GM12864 (cell line): ENCODE measurements around the gene CRACDL.

ENCODE experiments used
- DNase-seq: peaks from one replicate; pipeline ENCODE4 v3.0.0-alpha.2; 2011; ENCODE audit warnings: low read depth
- H3K4me3 ChIP-seq: 2 replicates; pipeline ENCODE4 v1.5.1; 2011; ENCODE audit warnings: mild to moderate bottlenecking, low read depth, low read length, control low read depth
- TF ChIP-seq, protein P1 (sequence below): IDR thresholded peaks from 2 replicates; pipeline ENCODE4 v1.5.1; 2011; ENCODE audit warnings: low read depth, mild to moderate bottlenecking, moderate library complexity, low read length, control low read depth, inconsistent platforms; ENCODE audit errors: missing control alignments

Gene CRACDL

GRCh38 chr2:98921062-98921461 lies 15.0 kb downstream of the CRACDL start:
- no peak overlapping the region for H3K4me3 ChIP-seq
- TF ChIP-seq, protein P1, sequence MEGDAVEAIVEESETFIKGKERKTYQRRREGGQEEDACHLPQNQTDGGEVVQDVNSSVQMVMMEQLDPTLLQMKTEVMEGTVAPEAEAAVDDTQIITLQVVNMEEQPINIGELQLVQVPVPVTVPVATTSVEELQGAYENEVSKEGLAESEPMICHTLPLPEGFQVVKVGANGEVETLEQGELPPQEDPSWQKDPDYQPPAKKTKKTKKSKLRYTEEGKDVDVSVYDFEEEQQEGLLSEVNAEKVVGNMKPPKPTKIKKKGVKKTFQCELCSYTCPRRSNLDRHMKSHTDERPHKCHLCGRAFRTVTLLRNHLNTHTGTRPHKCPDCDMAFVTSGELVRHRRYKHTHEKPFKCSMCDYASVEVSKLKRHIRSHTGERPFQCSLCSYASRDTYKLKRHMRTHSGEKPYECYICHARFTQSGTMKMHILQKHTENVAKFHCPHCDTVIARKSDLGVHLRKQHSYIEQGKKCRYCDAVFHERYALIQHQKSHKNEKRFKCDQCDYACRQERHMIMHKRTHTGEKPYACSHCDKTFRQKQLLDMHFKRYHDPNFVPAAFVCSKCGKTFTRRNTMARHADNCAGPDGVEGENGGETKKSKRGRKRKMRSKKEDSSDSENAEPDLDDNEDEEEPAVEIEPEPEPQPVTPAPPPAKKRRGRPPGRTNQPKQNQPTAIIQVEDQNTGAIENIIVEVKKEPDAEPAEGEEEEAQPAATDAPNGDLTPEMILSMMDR: no peak
- DNase-seq: no peak

DNA sequence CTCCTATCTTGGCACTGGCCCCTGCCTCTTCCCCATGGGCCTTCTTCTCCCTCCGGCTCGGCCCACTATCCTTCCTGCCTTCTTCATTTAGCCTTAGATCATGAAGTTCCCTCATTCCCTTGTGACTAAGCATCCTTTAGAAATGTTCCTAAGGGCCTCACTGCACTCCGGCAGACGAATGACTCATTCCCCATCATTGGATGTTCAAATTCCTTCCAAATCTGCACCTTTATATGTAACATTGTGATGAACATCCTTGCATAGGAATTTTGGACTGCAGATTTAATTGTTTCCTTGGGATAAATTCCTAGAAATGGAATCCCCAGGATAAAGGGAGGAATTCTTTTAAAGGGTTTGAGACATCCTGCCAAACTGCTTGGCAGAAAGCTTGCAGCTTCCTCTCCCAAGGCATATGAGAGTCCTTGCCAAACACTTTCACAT lies 19.0 kb downstream of the CRACDL start:
- no peak overlapping the region for H3K4me3 ChIP-seq
- TF ChIP-seq, protein P1: no peak
- DNase-seq: no peak

DNA sequence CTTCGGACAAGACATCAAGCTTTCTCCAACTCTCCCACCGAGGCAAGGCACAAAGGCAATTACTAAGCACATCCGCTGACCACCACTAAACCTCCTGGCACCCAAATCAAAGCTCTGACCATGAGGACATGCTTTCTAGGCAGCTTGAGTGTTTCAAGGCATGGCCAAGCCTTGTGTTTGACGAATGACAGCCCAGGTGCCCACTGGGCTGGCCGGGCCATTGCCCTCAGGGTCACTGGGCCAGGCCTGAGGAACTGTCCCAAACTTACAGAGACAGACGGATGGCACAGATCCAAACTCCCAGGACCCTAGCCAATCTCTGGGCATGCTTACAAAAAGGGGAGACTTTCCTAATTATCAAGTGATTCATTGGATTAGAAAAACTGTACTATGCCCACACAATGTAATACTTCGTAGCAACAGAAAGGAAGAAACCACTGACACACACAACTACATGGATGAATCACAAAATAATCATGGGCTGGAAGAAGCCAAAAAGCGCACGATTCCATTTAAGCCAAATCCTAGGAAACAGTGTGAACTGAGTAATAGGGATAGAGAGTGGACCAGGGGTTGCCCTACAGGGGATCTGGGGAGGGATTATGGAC lies 20.2 kb downstream of the CRACDL start:
- no peak for DNase-seq
- no peak overlapping the region for H3K4me3 ChIP-seq
- TF ChIP-seq, protein P1: no peak

- DNase-seq: no peak
- TF ChIP-seq, protein P1: no peak
- H3K4me3 ChIP-seq: no peak overlapping the region
These were observed 21.1 kb downstream of the CRACDL start for GRCh38 chr2:98914713-98915580.

DNA sequence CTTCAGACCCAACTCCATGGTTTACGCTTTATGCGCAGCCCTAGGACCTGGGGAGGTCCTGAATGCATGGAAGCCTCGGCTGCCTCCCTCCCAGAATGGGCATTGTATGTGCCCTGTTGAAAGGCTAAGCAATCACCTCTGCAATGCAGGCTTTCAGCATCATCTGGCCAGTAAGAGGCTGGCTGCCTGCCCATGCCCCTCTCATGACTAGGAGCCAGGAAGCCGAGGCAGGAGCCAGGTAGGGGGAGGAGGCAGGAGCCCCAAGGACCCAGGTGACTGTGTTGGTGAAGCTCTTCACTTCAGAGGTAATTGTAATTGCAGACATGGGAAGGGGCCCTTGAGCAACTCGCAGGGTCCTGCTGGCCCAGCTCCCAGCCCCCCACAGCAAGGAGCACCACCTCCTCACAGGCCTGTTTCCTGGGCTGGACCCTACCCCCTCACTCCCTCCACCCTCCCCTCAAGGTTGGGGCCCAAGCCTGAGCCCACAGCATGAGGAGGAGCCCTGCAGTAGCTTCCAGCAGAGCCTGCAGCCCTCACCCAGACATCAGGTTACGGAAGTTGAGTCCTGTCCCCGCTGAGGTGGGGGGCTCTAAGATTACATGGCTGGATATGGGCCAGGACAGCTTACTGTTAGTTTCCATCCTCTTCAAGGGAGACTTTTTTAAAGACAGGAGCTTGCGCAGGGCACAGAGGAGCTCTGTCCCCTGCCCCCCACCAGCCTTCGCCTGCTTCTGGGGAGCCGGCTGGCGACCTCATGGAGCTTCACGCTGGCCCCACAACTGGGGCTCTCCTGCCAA lies 21.9 kb downstream of the CRACDL start:
- DNase-seq: no peak
- no peak overlapping the region for H3K4me3 ChIP-seq
- TF ChIP-seq, protein P1: no peak

DNA sequence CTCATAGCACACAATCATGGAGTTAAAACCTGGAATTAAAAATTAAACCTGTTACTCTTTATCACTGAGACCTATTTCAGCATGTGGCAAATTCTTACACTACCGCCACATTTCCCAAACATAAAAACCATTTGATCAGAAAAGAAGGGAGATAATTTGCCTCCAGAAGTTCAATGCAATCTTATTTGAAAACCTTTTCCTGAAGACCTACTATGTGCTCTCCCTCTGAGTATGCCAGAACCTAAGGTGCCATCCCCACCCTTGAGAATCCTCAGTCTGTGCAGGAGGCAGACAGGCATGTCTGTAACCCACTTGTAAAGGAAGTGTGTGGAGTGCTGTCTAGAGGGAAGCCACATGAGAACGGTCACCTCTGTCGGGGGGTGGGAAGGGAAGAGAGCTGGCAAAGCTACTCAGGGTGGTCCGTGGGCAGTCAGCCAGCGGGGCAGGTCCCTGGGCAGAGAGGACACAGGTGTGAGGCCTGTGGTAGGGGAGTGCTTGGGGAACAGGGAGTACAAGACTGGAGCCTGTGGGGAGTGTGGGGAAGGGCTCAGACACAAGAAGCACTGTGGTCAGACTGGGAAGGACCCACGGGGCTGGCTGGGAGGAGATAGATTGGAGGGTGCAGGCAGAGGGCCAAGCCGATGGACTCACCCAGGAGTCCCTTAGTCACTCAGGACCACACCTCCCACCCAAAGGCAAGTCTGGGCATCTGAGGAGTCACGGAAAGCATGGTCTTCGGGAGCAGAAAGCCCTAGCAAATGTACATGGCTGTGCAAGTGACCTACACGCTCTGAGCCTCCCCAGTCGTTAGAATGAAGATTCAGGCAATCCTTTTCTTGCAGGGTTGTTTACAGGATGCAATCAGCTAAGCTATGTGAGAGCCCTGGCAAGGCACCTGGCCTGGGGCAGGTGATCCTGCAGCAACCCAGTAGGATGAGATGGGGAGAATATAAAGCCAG lies 22.8 kb downstream of the CRACDL start:
- no peak overlapping the region for H3K4me3 ChIP-seq
- TF ChIP-seq, protein P1: no peak
- no peak for DNase-seq
